Esophagus (tissue), 2 donors: Measurements from ENCODE around the gene CD2. TPM values are rescaled to one million over a fixed set of nuclear protein-coding genes. Genes with fewer than 3 reads are reported as not detected.
A peak's percentile ranks its signal among the peaks of the same experiment; 100 is the strongest.

ENCODE experiments used
- H3K27ac ChIP-seq, 2 donors: one replicate each; pipeline ENCODE4 v1.5.1; 2013; ENCODE audit warnings: low read depth in 2 of 2, mild to moderate bottlenecking in 2 of 2, inconsistent platforms in 1 of 2, low read length in 1 of 2, moderate library complexity in 1 of 2
- H3K27me3 ChIP-seq, 2 donors: one replicate each; pipeline ENCODE4 v1.6.1; 2013; ENCODE audit warnings: low read length in 2 of 2, control low read depth in 1 of 2, mild to moderate bottlenecking in 1 of 2; ENCODE audit not compliant: insufficient read depth in 2 of 2, control insufficient read depth in 1 of 2
- H3K36me3 ChIP-seq, 2 donors: one replicate each; pipeline ENCODE4 v1.6.1; 2013; ENCODE audit warnings: low read length in 1 of 2; ENCODE audit not compliant: control insufficient read depth in 2 of 2, insufficient read depth in 2 of 2
- H3K4me1 ChIP-seq, 2 donors: one replicate each; pipeline ENCODE4 v1.6.1; 2013; ENCODE audit warnings: low read length in 1 of 2; ENCODE audit not compliant: control insufficient read depth in 2 of 2, insufficient read depth in 2 of 2
- H3K4me3 ChIP-seq, 2 donors: one replicate each; pipeline ENCODE4 v1.5.1; 2013; ENCODE audit warnings: low read length in 2 of 2, mild to moderate bottlenecking in 2 of 2, low read depth in 1 of 2, moderate library complexity in 1 of 2
- H3K9me3 ChIP-seq, 2 donors: one replicate each; pipeline ENCODE4 v1.6.1; 2013; ENCODE audit warnings: mild to moderate bottlenecking in 2 of 2, low read depth in 1 of 2, low read length in 1 of 2, moderate library complexity in 1 of 2; ENCODE audit not compliant: control insufficient read depth in 2 of 2, insufficient read depth in 1 of 2
- WGBS, 2 donors: extraction: QIAGEN DNeasy Blood & Tissue Kit; methylation state at CpG; one replicate each; pipeline ENCODE4 v1.1.7; 2013; 5-methylcytosine and 5-hydroxymethylcytosine counted together
- polyA plus RNA-seq, 2 donors: library from polyadenylated mRNA; stranded (reverse); fragments of 200-250 nt; gene quantifications; one replicate each; pipeline ENCODE4 v1.2.3, GENCODE V29; 2013
- donor health status: healthy with polysubstance abuse.
- donor health status: Bipolar disorder and iron deficiency.

CD2 gene
- polyA plus RNA-seq, 2 donors: 4.8 to 5.4 TPM

DNA sequence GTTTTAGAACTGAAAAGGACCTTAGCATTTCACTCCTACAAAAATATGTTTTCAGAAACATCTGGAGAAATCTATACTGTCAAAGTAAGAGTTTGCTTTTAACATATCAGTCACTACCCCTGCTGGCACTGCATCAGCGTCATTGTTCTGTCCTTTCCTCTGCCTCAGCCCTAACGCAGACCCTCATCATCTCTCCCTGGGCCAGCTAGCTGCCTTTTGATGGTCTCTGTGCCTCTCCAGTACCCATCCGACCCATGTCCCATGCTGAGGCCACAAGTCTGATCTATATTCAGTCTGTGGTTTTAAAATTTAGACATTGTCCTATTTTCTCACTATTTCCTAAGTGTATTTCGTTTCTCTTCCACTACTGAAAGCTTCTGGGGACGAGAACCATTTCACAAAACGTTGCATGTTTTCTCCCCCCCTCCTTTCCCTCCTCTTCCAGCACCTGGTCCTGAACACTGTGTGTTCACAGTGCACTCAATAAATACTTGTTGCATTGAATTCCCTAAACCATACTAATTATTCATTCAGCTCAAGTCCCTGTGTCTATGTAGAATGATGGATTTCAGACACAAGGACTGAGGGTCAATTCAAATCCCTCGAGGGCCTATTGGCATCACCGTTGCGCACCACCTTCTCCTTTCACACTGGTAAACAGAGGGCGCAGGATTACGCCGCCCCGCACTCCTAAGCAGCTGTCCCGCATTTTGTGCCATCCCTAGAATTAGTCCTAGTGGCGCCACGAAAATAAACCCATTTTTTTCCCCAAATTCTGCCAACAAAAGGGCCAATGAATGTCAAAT lies 53.4 kb downstream of the CD2 start:
- Histone ChIP-seq H3K27me3 (no peaks in the 10 kb centered on the region), H3K9me3 (no peaks in the 10 kb centered on the region), H3K4me3 (no peak overlapping the region), H3K4me1 (no peaks in the 10 kb centered on the region), H3K36me3 (no peaks in the 10 kb centered on the region), H3K27ac (peak overlapping the region; percentile 78 to 85)
- 74 to 76% methylated on average over 16 of the region's 16 CpGs for WGBS, 2 donors

GRCh38 chr1:116808200-116808847 lies 54.1 kb downstream of the CD2 start:
- H3K27ac ChIP-seq: peak overlapping the region; percentile 85 to 87
- no peak overlapping the region for H3K4me3 ChIP-seq
- no peaks in the 10 kb centered on the region for H3K4me1 ChIP-seq
- H3K36me3 ChIP-seq: no peaks in the 10 kb centered on the region
- whole genome bisulfite sequencing, 2 donors: 37 to 64% methylated on average over 8 of the region's 8 CpGs
- no peaks in the 10 kb centered on the region for H3K27me3 ChIP-seq
- no peaks in the 10 kb centered on the region for H3K9me3 ChIP-seq

DNA sequence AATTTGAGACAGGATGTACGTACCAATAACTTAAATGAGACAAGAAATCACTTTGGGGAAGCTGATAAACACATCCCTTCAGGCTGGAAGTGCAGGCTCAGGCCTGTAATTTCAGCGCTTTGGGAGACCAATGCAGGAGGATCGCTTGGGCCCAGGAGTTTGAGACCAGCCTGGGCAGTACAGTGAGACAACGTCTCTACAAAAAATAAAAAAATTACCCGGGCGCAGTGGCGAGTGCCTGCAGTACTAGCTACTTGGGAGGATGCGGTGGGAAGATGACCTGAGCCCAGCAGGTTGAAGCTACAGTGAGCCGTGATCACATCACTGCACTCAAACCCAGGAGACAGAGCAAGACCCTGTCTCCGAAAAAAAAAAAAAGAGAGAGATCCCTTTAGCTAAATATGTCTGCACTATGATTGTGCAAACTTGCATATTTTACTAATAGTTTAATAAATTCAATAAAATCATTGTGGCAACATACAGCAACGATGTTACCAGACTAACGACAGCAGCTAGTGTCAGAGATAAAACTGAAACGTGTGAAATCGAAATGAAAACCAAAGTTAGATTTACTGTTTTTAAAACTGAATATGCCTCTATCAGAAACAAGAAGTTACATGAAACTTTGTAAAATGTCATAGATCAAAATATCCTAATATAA lies 54.7 kb downstream of the CD2 start:
- Histone ChIP-seq H3K4me1 (no peaks in the 10 kb centered on the region), H3K27ac (peak overlapping the region; percentile 79 to 87)
- WGBS, 2 donors: 62 to 72% methylated on average over 14 of the region's 14 CpGs

GRCh38 chr1:116811321-116811720 lies 57.1 kb downstream of the CD2 start:
- H3K27ac ChIP-seq: no peak overlapping the region
- H3K36me3 ChIP-seq: no peaks in the 10 kb centered on the region
- H3K27me3 ChIP-seq: no peaks in the 10 kb centered on the region
- no peaks in the 10 kb centered on the region for H3K4me1 ChIP-seq
- H3K9me3 ChIP-seq: no peaks in the 10 kb centered on the region
- no peak overlapping the region for H3K4me3 ChIP-seq
- 92 to 94% methylated on average over 1 of the region's 1 CpG for WGBS, 2 donors

More for the DNA sequence above, 54.7 kb downstream of the CD2 start:
- Histone ChIP-seq H3K36me3 (no peaks in the 10 kb centered on the region), H3K9me3 (no peaks in the 10 kb centered on the region), H3K4me3 (no peak overlapping the region), H3K27me3 (no peaks in the 10 kb centered on the region)

GRCh38 chr1:116814926-116815723 lies 60.9 kb downstream of the CD2 start:
- WGBS, 2 donors: 71 to 73% methylated on average over 4 of the region's 4 CpGs
- Histone ChIP-seq H3K27ac (no peak overlapping the region), H3K36me3 (no peaks in the 10 kb centered on the region), H3K4me3 (no peak overlapping the region), H3K4me1 (no peaks in the 10 kb centered on the region), H3K27me3 (no peaks in the 10 kb centered on the region), H3K9me3 (no peaks in the 10 kb centered on the region)

GRCh38 chr1:116817582-116818064 lies 63.4 kb downstream of the CD2 start:
- WGBS, 2 donors: 41 to 57% methylated on average over 2 of the region's 2 CpGs
- no peak overlapping the region for H3K4me3 ChIP-seq
- H3K9me3 ChIP-seq: no peaks in the 10 kb centered on the region
- H3K27ac ChIP-seq: no peak overlapping the region
- H3K27me3 ChIP-seq: no peaks in the 10 kb centered on the region
- peaks cover 0 to 3% of the 10 kb centered on the region in 2 donors for H3K4me1 ChIP-seq
- no peaks in the 10 kb centered on the region for H3K36me3 ChIP-seq

Other genes starting within 250 kb of the CD2 start
- 10 to 100 TPM; 21.2 to 25.3 TPM for gene CD58, start 183.4 kb upstream of the CD2 start, polyA plus RNA-seq
- 10 to 100 TPM; 11.0 to 15.5 TPM for gene IGSF3, start 86.7 kb upstream of the CD2 start, polyA plus RNA-seq
- 10 to 100 TPM; 25.9 to 37.2 TPM for gene PTGFRN, start 155.5 kb downstream of the CD2 start, polyA plus RNA-seq
- gene CD101, start 247.3 kb downstream of the CD2 start, polyA plus RNA-seq: 1 to 10 TPM; 1.5 to 2.9 TPM